NT2/D1 (cell line): ENCODE results near the gene RFTN1.

Source experiments
- SUZ12 ChIP-seq: IDR thresholded peaks from 2 replicates; pipeline ENCODE4 v1.6.1; 2011; ENCODE audit not compliant: insufficient read length, insufficient read depth; ENCODE audit errors: extremely low read depth
- YY1 ChIP-seq: IDR thresholded peaks from 2 replicates; pipeline ENCODE4 v1.6.1; 2011; ENCODE audit not compliant: insufficient read length, insufficient read depth
- ZNF274 ChIP-seq: IDR thresholded peaks from 2 replicates; pipeline ENCODE4 v1.6.1; 2011; ENCODE audit warnings: mild to moderate bottlenecking, low read depth, low read length

DNA sequence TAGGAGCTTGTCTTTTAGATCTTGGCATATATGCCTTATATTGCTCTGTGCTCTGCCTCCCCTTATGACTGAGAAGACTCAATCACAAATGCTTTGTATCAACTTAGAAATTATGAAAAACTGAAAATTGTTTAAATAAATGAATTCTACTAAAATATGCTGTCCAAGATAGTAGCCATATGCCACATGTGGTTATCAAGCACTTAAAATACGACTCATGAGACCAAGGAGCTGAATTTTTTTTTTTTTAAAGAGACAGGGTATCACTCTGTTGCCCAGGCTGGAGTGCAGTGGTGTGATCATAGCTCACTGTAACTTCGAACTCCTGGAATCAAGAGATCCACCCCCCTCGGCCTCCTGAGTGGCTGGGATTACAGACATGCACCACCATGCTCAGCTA, 118.3 kb downstream of the RFTN1 start:
- TF ChIP-seq ZNF274: no peak
- TF ChIP-seq YY1: no peak
- TF ChIP-seq SUZ12: no peak
